Osteocyte (in vitro differentiated cells): ENCODE data around the gene PLXNB3. TPM values are rescaled to one million over a fixed set of nuclear protein-coding genes. Genes with fewer than 3 reads are reported as not detected.

ENCODE experiments used
- DNase-seq: peaks from one replicate; pipeline ENCODE4 v3.0.0; 2021; ENCODE audit warnings: mixed read lengths; ENCODE audit not compliant: unreplicated experiment; ENCODE audit errors: extremely low spot score
- H3K27ac Mint-ChIP-seq: one replicate; pipeline ENCODE4 v1.8.0; 2021; ENCODE audit warnings: mild to moderate bottlenecking, mixed read lengths; ENCODE audit not compliant: unreplicated experiment
- H3K27me3 Mint-ChIP-seq: one replicate; pipeline ENCODE4 v1.8.0; 2021; ENCODE audit warnings: mixed read lengths; ENCODE audit not compliant: unreplicated experiment
- H3K36me3 Mint-ChIP-seq: one replicate; pipeline ENCODE4 v1.8.0; 2021; ENCODE audit warnings: mixed read lengths; ENCODE audit not compliant: unreplicated experiment
- H3K4me1 Mint-ChIP-seq: one replicate; pipeline ENCODE4 v1.8.0; 2021; ENCODE audit warnings: mixed read lengths; ENCODE audit not compliant: unreplicated experiment
- H3K4me3 Mint-ChIP-seq: one replicate; pipeline ENCODE4 v1.8.0; 2021; ENCODE audit warnings: mild to moderate bottlenecking, moderate library complexity, mixed read lengths; ENCODE audit not compliant: unreplicated experiment
- H3K9me3 Mint-ChIP-seq: one replicate; pipeline ENCODE4 v1.8.0; 2021; ENCODE audit warnings: mixed read lengths; ENCODE audit not compliant: unreplicated experiment
- long read RNA-seq: library from polyadenylated mRNA; unstranded; transcript quantifications from one replicate; pipeline ENCODE4 v2.0.0, GENCODE V29; 2021
- total RNA-seq: library from RNA; stranded (reverse); gene quantifications from 2 replicates; pipeline ENCODE4 v1.2.1, GENCODE V29; 2021
- TF ChIP-seq, protein P1 (sequence below): fragments of 200-600 bp; sonication (generic); IDR thresholded peaks from 2 replicates; pipeline ENCODE4 v1.5.0; 2021; ENCODE audit warnings: antibody characterized with exemption, mild to moderate bottlenecking, moderate library complexity

Gene PLXNB3
- total RNA-seq = 8.7 and 9.1 TPM in 2 replicates
- long read RNA-seq = 0 reads

DNA sequence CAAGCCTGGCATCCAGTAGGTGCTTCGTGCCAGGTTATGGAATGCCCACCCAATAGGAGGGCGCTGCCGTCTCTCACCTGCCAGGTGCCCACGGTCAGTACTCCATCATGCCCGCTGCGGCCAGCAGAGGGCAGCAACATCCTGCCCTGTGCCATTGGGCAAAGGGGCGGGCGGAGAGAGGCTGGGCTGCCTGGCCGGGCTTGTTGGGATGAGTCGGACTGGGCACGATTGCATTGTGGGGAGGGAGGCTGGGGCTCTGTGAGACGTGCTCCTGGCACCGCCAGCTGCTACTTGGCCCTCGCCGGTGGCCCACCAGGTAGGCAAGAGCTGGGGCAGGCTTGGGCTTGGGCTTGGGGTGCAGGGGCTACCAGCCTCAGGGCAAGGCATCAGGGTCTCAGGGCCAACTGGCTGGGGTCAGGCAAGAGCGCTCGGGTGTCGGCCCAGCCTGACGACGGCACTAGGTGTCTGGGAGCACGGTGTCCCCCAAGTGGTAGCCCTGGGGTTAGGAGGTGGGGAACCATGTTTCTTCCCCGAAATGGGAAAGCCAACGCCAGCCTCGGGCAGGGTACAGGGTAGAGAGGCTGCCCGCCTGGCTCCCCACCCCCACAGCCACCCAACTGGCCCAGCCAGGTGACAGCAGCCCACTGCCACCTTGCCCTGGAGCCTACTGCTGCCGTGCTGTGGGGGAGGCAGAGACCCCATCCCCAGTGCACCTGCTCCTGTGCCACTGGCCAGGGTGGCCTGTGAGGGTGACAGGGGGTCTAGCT, at the start of gene PLXNB3:
Gene PLXNB3, plus strand, starts transcription at position 261 of the 767 bp plus-strand sequence. CDS start 1,287 bp downstream, outside the sequence.
- Mint-ChIP-seq H3K36me3 (no peaks in the 10 kb centered on the region), H3K4me1 (peaks cover 17% of the 10 kb centered on the region), H3K27me3 (no peaks in the 10 kb centered on the region), H3K9me3 (no peaks in the 10 kb centered on the region), H3K4me3 (peak within 1 kb of the TSS; percentile 55), H3K27ac (no peak within 1 kb of the TSS)
- no peak for DNase-seq
- TF ChIP-seq, protein P1, sequence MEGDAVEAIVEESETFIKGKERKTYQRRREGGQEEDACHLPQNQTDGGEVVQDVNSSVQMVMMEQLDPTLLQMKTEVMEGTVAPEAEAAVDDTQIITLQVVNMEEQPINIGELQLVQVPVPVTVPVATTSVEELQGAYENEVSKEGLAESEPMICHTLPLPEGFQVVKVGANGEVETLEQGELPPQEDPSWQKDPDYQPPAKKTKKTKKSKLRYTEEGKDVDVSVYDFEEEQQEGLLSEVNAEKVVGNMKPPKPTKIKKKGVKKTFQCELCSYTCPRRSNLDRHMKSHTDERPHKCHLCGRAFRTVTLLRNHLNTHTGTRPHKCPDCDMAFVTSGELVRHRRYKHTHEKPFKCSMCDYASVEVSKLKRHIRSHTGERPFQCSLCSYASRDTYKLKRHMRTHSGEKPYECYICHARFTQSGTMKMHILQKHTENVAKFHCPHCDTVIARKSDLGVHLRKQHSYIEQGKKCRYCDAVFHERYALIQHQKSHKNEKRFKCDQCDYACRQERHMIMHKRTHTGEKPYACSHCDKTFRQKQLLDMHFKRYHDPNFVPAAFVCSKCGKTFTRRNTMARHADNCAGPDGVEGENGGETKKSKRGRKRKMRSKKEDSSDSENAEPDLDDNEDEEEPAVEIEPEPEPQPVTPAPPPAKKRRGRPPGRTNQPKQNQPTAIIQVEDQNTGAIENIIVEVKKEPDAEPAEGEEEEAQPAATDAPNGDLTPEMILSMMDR = peak; percentile 80

DNA sequence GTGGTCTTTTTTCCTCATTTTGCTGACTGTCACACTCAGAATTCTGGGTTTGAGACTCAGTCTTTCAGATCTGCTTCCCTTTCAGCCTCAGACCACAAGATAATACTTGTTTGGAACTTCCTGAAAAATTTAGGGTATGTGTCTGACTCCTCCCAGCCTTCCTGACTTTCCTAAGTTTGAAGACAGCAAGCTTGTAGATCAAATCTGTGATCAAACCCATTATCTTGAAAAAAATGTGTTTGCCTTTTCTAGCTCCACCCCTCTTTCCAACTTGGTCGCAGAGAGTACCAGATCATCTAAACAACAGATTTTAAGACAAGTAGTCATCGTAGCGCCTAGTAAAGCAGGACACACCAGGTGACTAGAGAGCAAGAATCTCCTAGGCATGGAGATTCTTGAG, 49.8 kb upstream of the PLXNB3 start:
- H3K9me3 Mint-ChIP-seq = no peaks in the 10 kb centered on the region
- no peaks in the 10 kb centered on the region for H3K27me3 Mint-ChIP-seq
- no peaks in the 10 kb centered on the region for H3K4me1 Mint-ChIP-seq
- TF ChIP-seq, protein P1 = no peak
- H3K27ac Mint-ChIP-seq = no peak overlapping the region
- no peak for DNase-seq
- H3K4me3 Mint-ChIP-seq = no peak overlapping the region
- H3K36me3 Mint-ChIP-seq = peaks cover 19% of the 10 kb centered on the region

DNA sequence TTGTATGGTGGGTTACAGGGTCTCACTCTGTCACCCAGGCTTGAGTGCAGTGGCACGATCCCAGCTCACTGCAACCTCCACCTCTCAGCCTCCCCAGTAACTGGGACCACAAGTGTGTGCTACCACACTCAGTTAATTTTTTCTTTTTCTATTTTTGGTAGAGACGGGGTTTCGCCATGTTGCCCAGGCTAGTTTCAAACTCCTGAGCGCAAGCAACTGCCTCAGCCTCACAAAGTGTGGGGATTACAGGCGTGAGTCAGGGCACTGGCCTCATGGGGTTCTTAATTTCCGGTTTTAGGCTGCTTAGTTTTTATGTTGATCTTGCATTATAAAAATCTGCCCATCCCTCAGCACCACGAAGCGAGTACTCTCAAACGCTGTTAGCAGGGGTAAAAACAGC, 46.6 kb upstream of the PLXNB3 start:
- Mint-ChIP-seq H3K9me3 (peaks cover 5% of the 10 kb centered on the region), H3K4me1 (peaks cover 6% of the 10 kb centered on the region), H3K27me3 (no peaks in the 10 kb centered on the region), H3K4me3 (no peak overlapping the region), H3K36me3 (peaks cover 23% of the 10 kb centered on the region), H3K27ac (no peak overlapping the region)
- TF ChIP-seq, protein P1 = no peak
- no peak for DNase-seq

DNA sequence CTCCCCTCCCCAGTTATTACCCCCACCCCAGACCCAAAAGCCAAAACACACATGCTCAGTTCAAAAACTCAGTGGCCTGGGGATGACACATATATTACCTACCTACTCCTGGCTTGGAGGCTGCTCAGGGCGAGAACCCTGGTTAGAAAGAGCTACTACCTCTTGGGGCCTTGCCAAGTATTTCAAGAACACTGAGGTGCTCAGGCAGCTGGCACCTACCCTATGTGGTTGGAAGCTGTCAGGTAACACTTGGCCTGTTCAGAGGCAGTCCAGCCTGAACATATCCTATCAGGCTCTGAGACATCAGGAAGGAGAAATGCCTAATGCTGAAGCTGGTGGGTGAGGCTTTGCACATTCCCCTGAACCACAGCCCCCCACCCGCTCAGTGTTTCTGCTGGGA, 44.8 kb upstream of the PLXNB3 start:
- Mint-ChIP-seq H3K4me3 (no peak overlapping the region), H3K27ac (no peak overlapping the region), H3K27me3 (no peaks in the 10 kb centered on the region), H3K36me3 (peaks cover 21% of the 10 kb centered on the region), H3K4me1 (peaks cover 12% of the 10 kb centered on the region), H3K9me3 (peaks cover 5% of the 10 kb centered on the region)
- TF ChIP-seq, protein P1 = no peak
- DNase-seq = no peak

DNA sequence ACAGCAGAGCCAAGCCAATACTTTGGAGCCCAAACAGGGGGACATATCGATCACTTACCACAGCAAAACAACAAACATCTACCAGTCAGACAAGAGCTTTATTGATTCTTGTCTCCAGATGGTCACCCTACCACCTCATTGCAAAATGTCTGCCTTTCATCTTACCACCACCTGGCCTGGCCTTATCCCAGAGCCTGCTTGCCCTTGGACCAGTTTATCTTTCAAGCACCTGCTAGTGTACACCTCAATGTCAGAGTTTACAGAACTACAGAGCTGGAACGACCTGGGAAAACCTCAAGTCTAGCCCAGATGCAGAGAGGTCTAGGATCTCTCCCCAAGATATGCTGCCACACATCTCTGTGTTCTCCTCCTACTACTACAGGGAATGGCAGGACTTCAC, 44.3 kb upstream of the PLXNB3 start:
- Mint-ChIP-seq H3K4me1 (peaks cover 12% of the 10 kb centered on the region), H3K27ac (no peak overlapping the region), H3K27me3 (no peaks in the 10 kb centered on the region), H3K9me3 (peaks cover 5% of the 10 kb centered on the region), H3K36me3 (peaks cover 20% of the 10 kb centered on the region), H3K4me3 (no peak overlapping the region)
- DNase-seq = no peak
- TF ChIP-seq, protein P1 = no peak
